Keratinocyte (primary cell): Measurements from ENCODE around the gene G2E3. TPM values are rescaled to one million over a fixed set of nuclear protein-coding genes. Genes with fewer than 3 reads are reported as not detected.

Experiments used
- DNase-seq: peaks from one replicate; pipeline ENCODE4 v3.0.0-alpha.2; 2011; ENCODE audit warnings: low read depth, missing footprints, low spot score
- FAIRE-seq: peaks from 2 replicates; lab custom pipeline; 2011; peaks lifted over from hg19 to GRCh38; lab: Jason Lieb, UNC
- H2AFZ ChIP-seq: 2 replicates; pipeline ENCODE4 v1.6.0; 2012; ENCODE audit warnings: low read length, control low read depth, inconsistent platforms; ENCODE audit not compliant: control insufficient read depth
- H3K27ac ChIP-seq: 2 replicates; pipeline ENCODE4 v1.5.1; 2011; ENCODE audit warnings: low read length; ENCODE audit not compliant: control insufficient read depth, insufficient read depth
- H3K27me3 ChIP-seq: 3 replicates; pipeline ENCODE4 v1.6.0; 2011; ENCODE audit warnings: low read length; ENCODE audit not compliant: control insufficient read depth, insufficient read depth; ENCODE audit errors: extremely low read depth
- H3K36me3 ChIP-seq, 2 experiments: 2 replicates in 1 of 2; 3 replicates in 1 of 2; pipeline ENCODE4 v1.5.1; 2011; ENCODE audit warnings: low read length in 2 of 2, mild to moderate bottlenecking in 1 of 2; ENCODE audit not compliant: control insufficient read depth in 2 of 2, insufficient read depth in 2 of 2; ENCODE audit errors: extremely low read depth in 1 of 2
- H3K4me1 ChIP-seq: 3 replicates; pipeline ENCODE4 v1.5.1; 2011; ENCODE audit warnings: low read length; ENCODE audit not compliant: control insufficient read depth, insufficient read depth; ENCODE audit errors: extremely low read depth
- H3K4me2 ChIP-seq: 3 replicates; pipeline ENCODE4 v1.6.0; 2011; ENCODE audit warnings: low read depth, low read length; ENCODE audit not compliant: control insufficient read depth, insufficient read depth; ENCODE audit errors: extremely low read depth
- H3K4me3 ChIP-seq, 3 experiments: fragments of 200-600 bp in 1 of 3; sonication (generic) in 1 of 3; 2 replicates in 2 of 3; 3 replicates in 1 of 3; pipeline ENCODE4 v1.5.1; 2011 to 2016; ENCODE audit warnings: low read length in 3 of 3, mild to moderate bottlenecking in 3 of 3, control low read depth in 2 of 3, inconsistent platforms in 1 of 3, low read depth in 1 of 3, mixed read lengths in 1 of 3, mixed run types in 1 of 3, moderate library complexity in 1 of 3; ENCODE audit not compliant: control insufficient read depth in 2 of 3, insufficient read depth in 2 of 3; ENCODE audit errors: extremely low read depth in 1 of 3
- H3K79me2 ChIP-seq: 2 replicates; pipeline ENCODE4 v1.6.0; 2012; ENCODE audit warnings: low read length; ENCODE audit not compliant: control insufficient read depth, insufficient read depth
- H3K9ac ChIP-seq: 3 replicates; pipeline ENCODE4 v1.6.0; 2011; ENCODE audit warnings: low read length; ENCODE audit not compliant: control insufficient read depth, insufficient read depth; ENCODE audit errors: extremely low read depth
- H3K9me1 ChIP-seq: 3 replicates; pipeline ENCODE4 v1.6.0; 2011; ENCODE audit warnings: low read length; ENCODE audit not compliant: control insufficient read depth, insufficient read depth; ENCODE audit errors: extremely low read depth
- H3K9me3 ChIP-seq: 2 replicates; pipeline ENCODE4 v1.5.1; 2012; ENCODE audit warnings: low read depth, low read length; ENCODE audit not compliant: control insufficient read depth
- H4K20me1 ChIP-seq: 3 replicates; pipeline ENCODE4 v1.6.0; 2011; ENCODE audit warnings: low read length; ENCODE audit not compliant: control insufficient read depth, insufficient read depth; ENCODE audit errors: extremely low read depth
- CTCF ChIP-seq, 3 experiments: IDR thresholded peaks in 1 of 3; conservative IDR thresholded peaks in 1 of 3; optimal IDR thresholded peaks in 1 of 3; 2 replicates in 2 of 3; 3 replicates in 1 of 3; pipeline versions ENCODE3 to v1.5.1; 2011; ENCODE audit warnings: low read length in 3 of 3, mild to moderate bottlenecking in 3 of 3, moderate library complexity in 2 of 3, control low read depth in 1 of 3, inconsistent platforms in 1 of 3; ENCODE audit not compliant: insufficient read depth in 2 of 3; ENCODE audit errors: extremely low read depth in 1 of 3
- EZH2 ChIP-seq: IDR thresholded peaks from one replicate; pipeline ENCODE4 v1.6.1; 2012; ENCODE audit warnings: inconsistent platforms, mild to moderate bottlenecking, low read length, moderate library complexity
- dilution Hi-C: fragments of 300-500 bp; cut with MboI; formaldehyde crosslinking; loops from one replicate; pipeline ENCODE4 v1.7.0; 2020; ENCODE audit warnings: low sequenced_read_pairs; ENCODE audit not compliant: extremely low pct_ligation_motif_present
- polyA plus RNA-seq, 5 experiments: library from polyadenylated mRNA; depleted of rRNA in 3 of 5; stranded (reverse) in 3 of 5; stranded (forward) in 1 of 5; unstranded in 1 of 5; fragments of >200 nt; gene quantifications; 1 replicate in 1 of 5; 2 replicates in 3 of 5; 3 replicates in 1 of 5; pipeline versions ENCODE4 v1.2.1 to v1.2.3, GENCODE V29; 2011 to 2012; ENCODE audit warnings: missing spikeins in 2 of 5, low read depth in 1 of 5, low replicate concordance in 1 of 5

G2E3 gene
- polyA plus RNA-seq, 1 donor (not counting 4 experiments of a cell fraction or from before 2014, with no cell fraction given) = 24.3 TPM

- FAIRE-seq = no peak
- H3K4me1 ChIP-seq = peaks cover 36% of the 10 kb centered on the region
- no peak overlapping the region for H3K9ac ChIP-seq
- no peak overlapping the region for H2AFZ ChIP-seq
- no peaks in the 10 kb centered on the region for H3K9me1 ChIP-seq
- dilution Hi-C loops = no loop called here
- TF ChIP-seq CTCF (optimal IDR thresholded peaks at IDR 0.05 in 1 of 3, IDR thresholded peaks at IDR 0.05 in 1 of 3, conservative IDR thresholded peaks at IDR 0.05 in 1 of 3; ENCODE audit: extremely low read depth in 1 of 3, insufficient read depth in 2 of 3, low read length in 3 of 3) (no peak), EZH2 (no peak)
- no peaks in the 10 kb centered on the region for H4K20me1 ChIP-seq
- H3K4me3 ChIP-seq = peak overlapping the region in 1 of 3 experiments; percentile 18
- peak overlapping the region; percentile 39 for H3K27ac ChIP-seq
- H3K79me2 ChIP-seq = no peaks in the 10 kb centered on the region
- no peaks in the 10 kb centered on the region for H3K9me3 ChIP-seq
- peak overlapping the region; percentile 66 for H3K4me2 ChIP-seq
- no peaks in the 10 kb centered on the region for H3K27me3 ChIP-seq
- no peak for DNase-seq
- no peaks in the 10 kb centered on the region for H3K36me3 ChIP-seq
Observed at GRCh38 chr14:30550335-30550734, 8.6 kb upstream of the G2E3 start.

DNA sequence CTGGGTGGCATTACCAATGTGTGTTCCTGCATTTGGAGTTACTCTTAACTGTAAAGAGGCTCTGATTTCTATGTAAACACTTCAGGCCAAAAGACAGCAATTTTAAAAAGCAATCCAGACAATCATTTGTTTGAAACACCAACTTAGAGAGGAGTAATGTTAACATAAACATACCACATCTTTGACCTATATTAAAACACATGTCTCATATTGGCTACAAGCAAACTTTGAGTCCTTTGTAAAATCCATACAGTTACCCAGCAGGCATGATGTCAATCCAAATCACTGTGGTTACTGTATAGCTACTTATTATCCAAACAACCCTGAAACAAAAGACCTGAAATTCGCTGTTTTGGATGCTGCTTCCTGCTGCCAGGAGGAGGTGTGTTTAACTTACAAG is 7.5 kb upstream of the G2E3 start:
- H3K4me2 ChIP-seq = peak overlapping the region; percentile 2
- no peak overlapping the region for H3K4me3 ChIP-seq
- H3K9ac ChIP-seq = no peak overlapping the region
- peak; percentile 9 for FAIRE-seq
- no peaks in the 10 kb centered on the region for H3K9me3 ChIP-seq
- no peaks in the 10 kb centered on the region for H3K9me1 ChIP-seq
- H3K4me1 ChIP-seq = peaks cover 36% of the 10 kb centered on the region
- H3K27ac ChIP-seq = peak overlapping the region; percentile 20
- no peaks in the 10 kb centered on the region for H3K27me3 ChIP-seq
- peak overlapping the region; percentile 8 for H2AFZ ChIP-seq
- H4K20me1 ChIP-seq = no peaks in the 10 kb centered on the region
- no peak for DNase-seq
- TF ChIP-seq CTCF (optimal IDR thresholded peaks at IDR 0.05 in 1 of 3, IDR thresholded peaks at IDR 0.05 in 1 of 3, conservative IDR thresholded peaks at IDR 0.05 in 1 of 3; ENCODE audit: extremely low read depth in 1 of 3, insufficient read depth in 2 of 3, low read length in 3 of 3) (no peak), EZH2 (no peak)
- no peaks in the 10 kb centered on the region for H3K79me2 ChIP-seq
- dilution Hi-C loops = no loop called here
- no peaks in the 10 kb centered on the region for H3K36me3 ChIP-seq
